Testis (tissue), 3 donors: ENCODE measurements around the gene CDC25B. TPM values are rescaled to one million over a fixed set of nuclear protein-coding genes. Genes with fewer than 3 reads are reported as not detected.
A peak's percentile ranks its signal among the peaks of the same experiment; 100 is the strongest.

Experiments
- DNase-seq: peaks from one replicate; pipeline ENCODE4 v3.0.0-alpha.2; 2019
- H3K27ac ChIP-seq, 2 donors: fragments of 200-600 bp; sonication (generic); one replicate each; pipeline ENCODE4 v1.5.1; 2019
- H3K27me3 ChIP-seq: fragments of 200-600 bp; sonication (generic); one replicate; pipeline ENCODE4 v1.5.1; 2019
- H3K36me3 ChIP-seq: fragments of 200-600 bp; sonication (generic); one replicate; pipeline ENCODE4 v1.5.1; 2017; ENCODE audit warnings: low read depth; ENCODE audit errors: missing control alignments
- H3K4me1 ChIP-seq: fragments of 200-600 bp; sonication (generic); one replicate; pipeline ENCODE4 v1.5.1; 2019
- H3K4me3 ChIP-seq, 2 donors: fragments of 200-600 bp; sonication (generic); one replicate each; pipeline ENCODE4 v1.5.1; 2017 to 2019
- H3K9me3 ChIP-seq: fragments of 200-600 bp; sonication (generic); one replicate; pipeline ENCODE4 v1.5.1; 2017
- POLR2A ChIP-seq: fragments of 450-650 bp; IDR thresholded peaks from one replicate; pipeline ENCODE4 v1.6.1; 2017; ENCODE audit warnings: antibody characterized with exemption, mild to moderate bottlenecking, moderate library complexity
- WGBS, 2 donors: methylation state at CpG; one replicate each; pipeline ENCODE4 v1.1.5; 2018; 5-methylcytosine and 5-hydroxymethylcytosine counted together
- intact Hi-C: fragments of 100-400 bp; cut with DNase I; formaldehyde crosslinking; loops from one replicate; pipeline ENCODE4 v1.15.1; 2023; ENCODE audit warnings: low total_unique reads
- polyA plus RNA-seq: library from polyadenylated mRNA; stranded (reverse); fragments of 350-450 nt; fragmentation: Illumina TruSeq; extraction: RNeasy Lipid Tissue Mini Kit (QIAGEN cat#74804); gene quantifications from one replicate; pipeline ENCODE4 v1.2.3, GENCODE V29; 2014; ENCODE audit warnings: low read depth, low replicate concordance; ENCODE audit not compliant: insufficient read depth
- total RNA-seq, 2 donors: library from RNA; depleted of rRNA; stranded (reverse); fragments of >200 nt; gene quantifications; one replicate each; pipeline ENCODE4 v1.2.3, GENCODE V29; 2016
- TF ChIP-seq, protein P1 (sequence below), 3 experiments: fragments of 450-650 bp in 2 of 3; fragments of 200-600 bp in 1 of 3; sonication (generic) in 1 of 3; IDR thresholded peaks; one replicate each; pipeline ENCODE4 v1.5.1; 2016 to 2019; ENCODE audit warnings: antibody characterized with exemption in 3 of 3, mild to moderate bottlenecking in 2 of 3, moderate library complexity in 1 of 3

CDC25B gene
- total and polyA plus RNA-seq, 3 donors from 2014 or later: 14.4 to 45.6 (median 25.4) TPM

DNA sequence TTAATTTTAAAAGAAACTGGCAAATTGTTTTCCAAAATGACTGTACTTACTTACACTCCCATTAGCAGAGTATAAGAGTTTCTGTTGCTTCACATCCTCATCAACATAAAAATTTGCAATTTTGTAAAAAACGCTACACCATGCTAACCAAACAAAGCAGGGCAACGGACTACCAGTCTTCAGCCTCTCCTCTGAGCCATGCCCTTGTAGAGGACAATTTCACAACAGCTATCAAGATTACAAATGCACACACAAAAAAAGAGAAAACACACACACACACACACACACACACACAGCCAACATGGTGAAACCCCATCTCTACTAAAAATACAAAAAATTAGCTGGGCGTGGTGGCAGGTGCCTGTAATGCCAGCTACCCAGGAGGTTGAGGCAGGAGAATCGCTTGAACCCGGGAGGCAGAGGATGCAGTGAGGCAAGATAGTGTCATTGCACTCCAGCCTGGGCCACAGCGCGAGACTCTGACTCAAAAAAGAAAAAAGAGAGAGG is 24.5 kb upstream of the CDC25B start:
- no peaks in the 10 kb centered on the region for H3K9me3 ChIP-seq
- no peak overlapping the region for H3K27ac ChIP-seq
- peaks cover 6% of the 10 kb centered on the region for H3K4me1 ChIP-seq
- no peaks in the 10 kb centered on the region for H3K36me3 ChIP-seq
- no peak for DNase-seq
- 88% methylated on average over 7 of the region's 7 CpGs for WGBS, 2 donors
- H3K4me3 ChIP-seq: no peak overlapping the region
- no peaks in the 10 kb centered on the region for H3K27me3 ChIP-seq
- intact Hi-C loops: no loop called here
- TF ChIP-seq POLR2A: no peak
- TF ChIP-seq, protein P1, sequence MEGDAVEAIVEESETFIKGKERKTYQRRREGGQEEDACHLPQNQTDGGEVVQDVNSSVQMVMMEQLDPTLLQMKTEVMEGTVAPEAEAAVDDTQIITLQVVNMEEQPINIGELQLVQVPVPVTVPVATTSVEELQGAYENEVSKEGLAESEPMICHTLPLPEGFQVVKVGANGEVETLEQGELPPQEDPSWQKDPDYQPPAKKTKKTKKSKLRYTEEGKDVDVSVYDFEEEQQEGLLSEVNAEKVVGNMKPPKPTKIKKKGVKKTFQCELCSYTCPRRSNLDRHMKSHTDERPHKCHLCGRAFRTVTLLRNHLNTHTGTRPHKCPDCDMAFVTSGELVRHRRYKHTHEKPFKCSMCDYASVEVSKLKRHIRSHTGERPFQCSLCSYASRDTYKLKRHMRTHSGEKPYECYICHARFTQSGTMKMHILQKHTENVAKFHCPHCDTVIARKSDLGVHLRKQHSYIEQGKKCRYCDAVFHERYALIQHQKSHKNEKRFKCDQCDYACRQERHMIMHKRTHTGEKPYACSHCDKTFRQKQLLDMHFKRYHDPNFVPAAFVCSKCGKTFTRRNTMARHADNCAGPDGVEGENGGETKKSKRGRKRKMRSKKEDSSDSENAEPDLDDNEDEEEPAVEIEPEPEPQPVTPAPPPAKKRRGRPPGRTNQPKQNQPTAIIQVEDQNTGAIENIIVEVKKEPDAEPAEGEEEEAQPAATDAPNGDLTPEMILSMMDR (IDR thresholded peaks at IDR 0.05): no peak

DNA sequence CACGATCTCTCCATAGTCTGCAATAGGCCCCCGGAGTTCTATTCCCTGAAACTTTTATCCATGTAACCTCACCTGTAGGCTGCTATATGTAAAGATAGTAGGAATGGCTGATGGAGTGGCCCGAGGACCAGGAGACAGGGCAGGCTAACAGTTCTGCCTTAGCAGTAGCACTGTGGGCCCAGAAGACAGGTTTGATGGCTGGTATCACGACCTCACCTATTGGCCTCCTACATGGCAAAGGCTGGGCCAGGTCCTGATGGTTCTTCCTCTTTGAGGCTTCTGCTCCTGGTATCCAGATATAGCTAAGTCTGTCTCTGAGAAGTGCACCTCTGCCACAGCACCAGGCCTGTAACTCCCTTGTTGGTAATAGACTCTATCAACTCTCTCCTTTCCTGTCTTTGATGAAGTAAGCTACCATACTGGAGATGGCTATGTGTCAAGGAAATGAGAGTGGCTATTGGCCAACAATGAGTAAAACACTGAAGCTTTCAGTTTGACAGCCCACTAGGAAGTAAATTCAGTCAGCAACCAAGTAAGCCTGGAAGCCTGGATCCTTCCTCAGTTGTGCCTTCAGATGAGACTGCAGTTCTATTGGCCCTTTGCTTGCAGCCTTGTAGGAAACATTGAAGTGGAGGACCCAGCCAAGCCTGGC is 20.5 kb upstream of the CDC25B start:
- intact Hi-C loops: no loop called here
- 94 to 97% methylated on average over 4 of the region's 4 CpGs for WGBS, 2 donors
- Histone ChIP-seq H3K36me3 (no peaks in the 10 kb centered on the region), H3K27me3 (no peaks in the 10 kb centered on the region), H3K4me1 (peaks cover 3% of the 10 kb centered on the region), H3K9me3 (no peaks in the 10 kb centered on the region), H3K4me3 (no peak overlapping the region), H3K27ac (no peak overlapping the region)
- TF ChIP-seq POLR2A: no peak
- TF ChIP-seq, protein P1 (IDR thresholded peaks at IDR 0.05): no peak
- DNase-seq: no peak

DNA sequence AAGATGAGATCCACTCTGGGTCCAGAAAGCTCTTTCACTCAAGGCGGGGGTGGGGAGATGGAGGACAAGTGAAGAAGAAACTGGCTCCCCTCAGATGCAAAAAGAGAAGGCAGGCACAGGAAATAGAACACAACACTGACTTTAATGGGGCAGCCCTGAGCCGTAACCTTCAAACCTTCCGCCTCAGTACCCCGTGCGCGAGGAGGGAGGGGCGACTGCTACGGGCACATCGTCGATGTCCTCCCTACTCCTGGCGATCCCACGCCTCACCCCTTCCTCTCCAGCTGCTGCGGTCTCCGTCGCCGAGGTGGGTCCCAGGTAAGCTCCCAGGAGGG is 18.8 kb upstream of the CDC25B start:
- DNase-seq: no peak
- no peaks in the 10 kb centered on the region for H3K36me3 ChIP-seq
- H3K27ac ChIP-seq: no peak overlapping the region
- WGBS, 2 donors: 5 to 29% methylated on average over 6 to 16 of the region's 16 CpGs
- intact Hi-C loops: no loop called here
- no peaks in the 10 kb centered on the region for H3K27me3 ChIP-seq
- TF ChIP-seq, protein P1 (IDR thresholded peaks at IDR 0.05): no peak
- TF ChIP-seq POLR2A: no peak
- H3K4me3 ChIP-seq: peak overlapping the region; percentile 27 to 45
- H3K4me1 ChIP-seq: peaks cover 7% of the 10 kb centered on the region
- H3K9me3 ChIP-seq: no peaks in the 10 kb centered on the region

DNA sequence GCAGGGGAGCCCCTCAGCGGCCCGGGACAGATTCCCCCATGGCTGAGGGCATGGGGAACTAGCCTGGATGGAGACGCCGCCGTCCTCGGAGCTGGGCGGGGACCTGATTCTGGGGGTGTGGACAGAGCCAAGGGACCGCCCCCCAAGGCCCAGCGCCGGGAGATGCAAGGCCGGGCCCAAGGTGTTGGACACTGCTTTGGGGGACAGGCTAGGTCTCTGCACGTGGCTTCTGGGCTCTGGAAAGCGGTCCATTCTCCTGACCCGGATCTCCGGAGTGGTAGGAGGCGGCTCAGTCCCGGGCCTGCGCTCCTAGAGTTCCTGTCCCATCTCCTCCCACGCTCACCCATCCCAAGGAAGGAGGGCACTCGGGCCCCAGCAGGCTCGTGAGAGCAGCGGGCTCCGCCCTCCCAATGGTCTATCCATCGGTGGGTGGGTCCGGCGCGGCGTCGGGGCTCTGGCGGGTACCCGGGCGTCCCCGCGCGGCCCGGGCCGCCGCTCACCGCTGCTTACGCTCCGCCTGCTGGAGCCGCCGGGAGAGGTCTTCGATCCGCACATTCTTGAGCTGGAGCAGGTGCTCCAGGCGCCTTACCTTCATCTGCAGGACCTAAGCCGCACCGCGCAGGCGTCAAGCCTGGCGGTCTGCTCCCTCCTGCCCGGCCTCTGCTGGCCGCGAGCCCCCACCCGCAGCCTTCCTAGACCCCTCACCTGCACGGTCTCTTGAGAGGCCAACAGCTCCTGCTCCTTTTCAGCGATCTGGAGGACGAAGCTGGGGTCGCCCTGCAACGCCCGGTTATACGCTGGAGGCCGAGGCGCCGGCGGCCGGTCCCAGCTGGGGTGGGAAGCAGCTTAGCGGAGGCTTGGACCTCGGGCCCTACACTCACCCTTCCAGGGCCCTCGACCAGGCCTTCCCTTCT is 18.1 kb upstream of the CDC25B start:
- TF ChIP-seq, protein P1 (IDR thresholded peaks at IDR 0.05): no peak
- TF ChIP-seq POLR2A: no peak
- H3K27me3 ChIP-seq: no peaks in the 10 kb centered on the region
- intact Hi-C loops: no loop called here
- H3K4me3 ChIP-seq: peak overlapping the region; percentile 27 to 45
- no peaks in the 10 kb centered on the region for H3K36me3 ChIP-seq
- WGBS, 2 donors: 8 to 11% methylated on average over 14 to 52 of the region's 70 CpGs
- H3K9me3 ChIP-seq: no peaks in the 10 kb centered on the region
- DNase-seq: peak; percentile 60
- H3K27ac ChIP-seq: no peak overlapping the region
- peaks cover 7% of the 10 kb centered on the region for H3K4me1 ChIP-seq
